ENCODE measurements around the gene ICOS.
"Not testable (repeated sequence)": the region's sequence is repeated elsewhere in the genome, so short reads cannot be mapped to it uniquely, and the experiment has no call there.

ICOS gene

GRCh38 chr2:203918839-203919238 lies 17.7 kb upstream of the ICOS start:
- DNase-seq: no peak

DNA sequence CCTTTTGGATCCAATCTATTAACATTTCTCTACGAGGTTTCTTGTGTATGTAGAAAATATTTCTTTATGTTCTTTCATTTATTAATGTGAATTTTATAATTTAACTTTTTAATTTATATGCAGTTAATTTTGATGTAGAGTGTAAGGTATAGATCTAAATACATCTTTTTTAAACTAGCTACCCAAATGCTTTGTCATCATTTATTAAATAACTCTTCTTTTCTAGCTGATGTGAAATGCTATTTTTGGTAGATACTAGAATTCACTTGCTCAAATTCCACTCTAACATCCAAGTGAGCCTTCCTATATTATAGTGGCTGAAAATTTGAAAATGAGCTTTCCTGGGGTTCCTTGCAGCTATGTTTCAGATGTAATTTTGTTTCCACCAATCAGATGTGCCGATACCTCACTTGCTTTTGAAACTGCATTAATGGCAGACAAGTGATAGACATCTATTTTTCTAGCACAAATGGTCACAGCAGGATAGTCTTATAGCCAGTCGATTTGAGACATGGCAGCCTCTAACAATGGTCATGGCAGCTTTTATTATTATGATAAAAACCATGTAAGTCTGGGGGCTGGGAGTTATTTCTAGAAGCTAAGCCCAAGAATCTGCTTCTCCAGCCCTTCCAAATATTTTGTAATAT lies 10.9 kb upstream of the ICOS start:
- no peak for DNase-seq

- no peak for DNase-seq
These were observed 7.7 kb upstream of the ICOS start for GRCh38 chr2:203928849-203929248.

- DNase-seq: not testable (repeated sequence)
These were observed 5.3 kb upstream of the ICOS start for GRCh38 chr2:203931262-203931661.

- DNase-seq: no peak
These were observed 2.5 kb upstream of the ICOS start for GRCh38 chr2:203934041-203934492.

DNA sequence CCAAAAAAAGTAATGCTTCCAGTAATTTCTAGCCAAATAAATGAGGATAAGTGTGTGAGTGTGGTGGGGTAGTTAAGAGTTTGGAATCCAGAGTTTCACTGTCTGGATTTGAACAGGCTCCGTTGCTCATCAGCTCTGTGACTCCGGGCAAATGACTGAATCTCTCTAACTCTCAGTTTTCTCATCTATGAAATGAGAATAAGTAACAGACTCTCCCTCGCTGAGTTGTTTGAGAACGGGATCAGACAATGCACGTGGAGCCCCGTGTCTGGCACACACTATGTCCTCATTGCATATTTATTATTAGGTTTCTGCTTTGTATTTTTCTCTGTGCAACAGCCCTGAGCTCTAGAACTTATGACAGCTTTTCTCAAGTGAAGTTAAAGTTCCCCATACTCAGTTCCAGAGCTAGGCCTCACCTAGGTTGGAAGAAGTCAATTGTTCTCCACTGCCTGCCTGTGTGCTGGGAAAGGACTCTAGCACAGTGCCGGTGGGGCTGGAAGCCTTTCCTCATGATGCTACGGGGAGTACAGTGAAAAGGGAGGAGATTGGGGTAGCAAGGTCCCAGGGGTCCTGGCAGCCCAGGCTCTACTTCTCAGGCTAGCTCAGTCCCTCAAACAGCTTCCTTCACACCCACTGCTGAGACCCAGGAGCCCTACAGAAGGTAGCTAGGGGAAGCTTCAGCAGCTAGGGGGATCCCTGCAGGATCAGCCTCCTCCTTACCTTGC lies 1.7 kb upstream of the ICOS start:
- DNase-seq: no peak

DNA sequence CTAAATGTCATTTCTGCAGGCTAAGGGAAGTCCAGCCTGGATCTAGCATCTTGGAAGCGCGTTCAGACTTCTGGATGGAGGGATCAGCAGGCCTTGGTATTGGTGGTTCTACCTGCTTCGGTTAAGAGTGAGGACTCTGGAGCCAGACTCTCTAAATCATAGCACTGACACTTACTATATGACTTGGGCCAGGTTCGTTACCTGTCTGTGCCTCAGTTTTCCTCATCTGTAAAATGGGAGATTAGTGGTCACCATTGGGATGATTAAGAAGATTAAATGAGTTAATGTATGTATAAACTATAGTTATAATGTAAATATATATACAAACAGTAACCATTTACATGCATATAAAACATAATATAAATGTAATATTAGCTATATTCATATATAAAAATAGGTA lies 995 bp upstream of the ICOS start:
- DNase-seq: no peak

DNA sequence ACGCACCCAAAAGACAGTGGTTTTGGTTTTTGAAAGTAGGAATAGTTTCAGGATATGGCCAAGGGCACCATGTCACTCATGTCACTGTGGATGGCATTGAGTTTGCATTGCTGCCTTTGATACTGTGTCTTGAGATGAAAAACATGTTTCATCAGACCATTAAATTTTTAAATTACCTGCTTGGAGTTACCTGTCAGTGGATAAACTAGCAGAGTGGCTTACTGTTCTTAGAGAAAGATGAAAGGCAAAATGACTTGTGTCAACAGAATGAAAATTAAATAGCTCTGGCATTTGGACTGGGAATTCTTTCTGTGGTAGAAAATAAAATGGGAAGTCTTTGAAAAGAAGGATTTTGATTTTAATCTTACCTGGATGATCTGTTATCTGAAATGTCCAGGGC lies 386 bp downstream of the ICOS start:
- DNase-seq: no peak

GRCh38 chr2:203937788-203938187 lies 1.2 kb downstream of the ICOS start:
- DNase-seq: no peak

GRCh38 chr2:203940039-203940438 lies 3.5 kb downstream of the ICOS start:
- no peak for DNase-seq

DNA sequence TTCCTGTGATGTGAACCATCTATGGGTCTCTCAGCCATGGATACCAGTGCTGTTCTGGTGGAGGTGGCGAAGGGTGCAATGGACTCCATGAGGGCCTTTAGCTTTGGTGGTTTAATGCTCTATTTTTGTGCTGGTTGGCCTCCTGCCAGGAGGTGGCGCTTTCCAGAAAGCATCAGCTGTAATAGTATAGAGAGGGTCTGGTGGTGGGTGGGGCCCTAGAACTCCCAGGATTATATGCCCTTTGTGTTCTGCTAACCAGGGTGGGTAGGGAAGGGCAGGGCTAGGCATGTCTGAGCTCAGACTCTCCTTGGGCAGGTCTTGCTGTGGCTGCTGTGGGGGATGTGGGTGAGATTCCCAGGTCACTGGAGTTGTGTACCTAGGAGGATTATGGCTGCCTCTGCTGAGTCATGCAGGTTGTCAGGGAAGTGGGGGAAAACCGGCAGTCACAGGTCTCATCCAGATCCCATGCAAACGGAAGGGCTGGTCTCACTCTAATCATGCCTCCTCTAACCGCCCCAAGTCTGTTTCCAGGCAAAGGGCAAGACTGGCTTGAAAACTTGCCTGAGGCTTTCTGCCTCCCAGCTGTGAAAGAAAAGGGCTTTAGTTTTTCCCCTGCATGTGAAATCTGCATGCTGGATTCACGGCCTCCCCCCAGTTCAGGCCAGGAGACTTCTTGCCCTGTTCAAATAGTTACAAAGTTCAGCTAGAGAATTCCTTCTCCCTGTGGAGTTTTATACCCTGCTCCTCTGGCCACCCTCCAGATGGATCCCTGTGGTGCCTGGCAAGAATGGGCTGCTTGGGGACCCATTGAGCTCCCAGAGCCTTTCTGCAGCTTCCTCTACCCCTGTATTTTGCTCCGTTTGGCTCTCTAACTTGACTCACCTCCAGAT lies 7.2 kb downstream of the ICOS start:
- DNase-seq: not testable (repeated sequence)

DNA sequence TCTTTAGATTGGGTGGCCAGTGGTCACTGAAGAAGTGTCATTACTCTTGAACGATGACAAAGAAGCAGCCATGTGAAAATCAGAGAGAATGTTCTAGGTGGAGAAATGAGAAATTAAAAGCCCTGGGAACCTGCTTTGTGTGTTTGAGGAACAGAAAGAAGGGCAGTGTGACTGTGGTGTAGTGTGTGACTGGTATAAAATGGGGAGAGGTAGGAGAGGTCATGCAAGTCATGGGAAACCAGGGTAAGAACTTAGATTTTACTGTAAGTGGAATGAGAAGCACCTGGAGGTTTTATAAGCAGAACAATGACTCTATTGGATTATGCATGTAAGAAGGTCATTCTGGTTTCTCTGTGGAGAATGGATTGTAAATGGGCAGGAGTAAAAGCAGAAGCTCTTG lies 12.2 kb downstream of the ICOS start:
- DNase-seq: no peak

- DNase-seq: no peak
These were observed 12.7 kb downstream of the ICOS start for GRCh38 chr2:203949228-203949627.

GRCh38 chr2:203951366-203951902 lies 14.9 kb downstream of the ICOS start:
- no peak for DNase-seq

- DNase-seq: no peak
These were observed 22.7 kb downstream of the ICOS start for GRCh38 chr2:203959265-203959664.

GRCh38 chr2:203959672-203960071 lies 23.1 kb downstream of the ICOS start:
- DNase-seq: no peak

GRCh38 chr2:203960811-203961210 lies 24.2 kb downstream of the ICOS start:
- DNase-seq: no peak

GRCh38 chr2:203965190-203965589 lies 28.6 kb downstream of the ICOS start:
- not testable (repeated sequence) for DNase-seq

GRCh38 chr2:203971251-203971650 lies 34.7 kb downstream of the ICOS start:
- no peak for DNase-seq

- DNase-seq: no peak
These were observed 35.5 kb downstream of the ICOS start for GRCh38 chr2:203972066-203972465.

- DNase-seq: no peak
These were observed 36.4 kb downstream of the ICOS start for GRCh38 chr2:203973000-203973399.

DNA sequence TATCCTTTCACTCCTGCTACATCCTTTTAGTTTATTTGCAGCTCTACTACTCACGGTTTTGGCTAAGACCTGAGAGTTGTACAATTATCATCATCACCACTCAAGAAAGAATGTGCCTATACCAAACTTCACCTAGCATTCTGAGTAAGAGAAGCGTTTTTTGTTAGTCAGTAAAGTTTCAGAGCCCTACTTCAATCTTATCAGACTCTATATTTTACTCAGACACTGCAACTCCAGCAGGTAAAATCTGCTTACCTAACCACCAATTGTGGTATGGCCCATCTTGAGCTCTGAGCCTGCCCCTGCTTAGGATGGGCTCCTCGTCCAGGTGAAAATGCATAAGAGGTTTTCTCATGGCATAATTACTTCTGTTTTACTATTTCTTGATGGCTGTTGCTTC lies 37.1 kb downstream of the ICOS start:
- DNase-seq: no peak

DNA sequence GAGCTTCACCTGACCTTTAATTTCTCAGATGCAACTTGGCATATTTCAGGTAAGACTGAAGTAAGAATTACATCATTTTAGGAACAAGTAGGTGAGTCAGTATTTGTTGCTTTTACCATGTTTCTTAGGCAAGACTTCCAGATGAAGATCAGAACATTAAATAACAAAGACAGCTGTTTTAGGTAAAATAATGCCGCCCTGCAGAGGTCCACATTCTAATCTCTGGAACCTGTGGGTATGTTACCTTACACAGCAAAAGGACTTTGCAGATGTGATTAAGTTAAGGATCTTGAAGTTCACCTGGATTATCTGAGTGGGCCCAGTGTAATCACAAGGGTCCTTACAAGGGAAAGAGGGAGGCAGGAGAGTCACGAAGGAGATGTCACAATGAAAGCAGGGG lies 39.3 kb downstream of the ICOS start:
- DNase-seq: no peak
